HepG2 (cell line): Measurements from ENCODE around the gene TNP2. TPM values are rescaled to one million over a fixed set of nuclear protein-coding genes. Genes with fewer than 3 reads are reported as not detected.

ENCODE experiments used
- ELK4 ChIP-seq: sonication (generic); formaldehyde crosslinking; IDR thresholded peaks from 2 replicates; pipeline ENCODE4 v1.9.0; 2021; ENCODE audit warnings: missing genetic modification reagents, borderline replicate concordance
- NCOA1 ChIP-seq: sonication (generic); formaldehyde crosslinking; IDR thresholded peaks from 2 replicates; pipeline ENCODE4 v1.9.0; 2021; ENCODE audit warnings: missing genetic modification reagents
- NFAT5 ChIP-seq: sonication (generic); formaldehyde crosslinking; IDR thresholded peaks from 2 replicates; pipeline ENCODE4 v1.4.0; 2020; ENCODE audit warnings: missing genetic modification reagents
- RBM39 ChIP-seq: fragments of 200-400 bp; formaldehyde crosslinking; IDR thresholded peaks from one replicate; pipeline ENCODE4 v1.6.1; 2018; ENCODE audit warnings: antibody characterized with exemption, mild to moderate bottlenecking, low read depth, low read length; ENCODE audit not compliant: poor library complexity, severe bottlenecking
- SPEN ChIP-seq: sonication (generic); formaldehyde crosslinking; IDR thresholded peaks from 2 replicates; pipeline ENCODE4 v1.5.1; 2020; ENCODE audit warnings: low read depth, mild to moderate bottlenecking, missing genetic modification reagents
- TEAD3 ChIP-seq: optimal IDR thresholded peaks from 2 replicates; pipeline ENCODE3; 2016; ENCODE audit warnings: borderline replicate concordance
- TRIM24 ChIP-seq: sonication (generic); formaldehyde crosslinking; IDR thresholded peaks from 2 replicates; pipeline ENCODE4 v1.8.0; 2022; ENCODE audit warnings: mild to moderate bottlenecking, missing genetic modification reagents
- ZBTB40 ChIP-seq, 2 experiments: fragments of 450-650 bp in 1 of 2; sonication (generic) in 1 of 2; formaldehyde crosslinking in 1 of 2; IDR thresholded peaks; 2 replicates each; pipeline versions ENCODE4 v1.6.1 to v1.8.0; 2016 to 2022; ENCODE audit warnings: antibody characterized with exemption in 1 of 2, mild to moderate bottlenecking in 1 of 2, missing genetic modification reagents in 1 of 2
- ZNF234 ChIP-seq: sonication (generic); formaldehyde crosslinking; conservative IDR thresholded peaks from 2 replicates; pipeline ENCODE4 v1.5.1; 2020; ENCODE audit warnings: mild to moderate bottlenecking, missing genetic modification reagents
- ZNF275 ChIP-seq: sonication (generic); formaldehyde crosslinking; IDR thresholded peaks from 2 replicates; pipeline ENCODE4 v1.8.0; 2022; ENCODE audit warnings: missing genetic modification reagents, mild to moderate bottlenecking, inconsistent platforms, borderline replicate concordance
- ZNF367 ChIP-seq: sonication (generic); formaldehyde crosslinking; IDR thresholded peaks from 2 replicates; pipeline ENCODE4 v1.4.0; 2020; ENCODE audit warnings: missing genetic modification reagents, borderline replicate concordance
- ZNF792 ChIP-seq: IDR thresholded peaks from 2 replicates; pipeline ENCODE4 v1.6.1; 2016
- polyA plus RNA-seq, 8 experiments: library from polyadenylated mRNA; depleted of rRNA in 3 of 8; stranded (reverse) in 7 of 8; unstranded in 1 of 8; fragments of >200 nt; fragmentation: Illumina TruSeq in 4 of 8; extraction: Trizol in 4 of 8; gene quantifications; 2 replicates each; pipeline versions ENCODE4 v1.2.1 to v1.2.3, GENCODE V29; 2011 to 2016; ENCODE audit warnings: low read depth in 4 of 8, missing spikeins in 1 of 8, mixed read lengths in 1 of 8; ENCODE audit not compliant: insufficient read depth in 1 of 8
- total RNA-seq, 5 experiments: library from RNA; depleted of rRNA; stranded (reverse); fragments of >200 nt; fragmentation: Illumina TruSeq; extraction: Trizol; gene quantifications; 2 replicates each; pipeline ENCODE4 v1.2.3, GENCODE V29; 2016; ENCODE audit warnings: low read depth in 1 of 5

The TNP2 gene
- total and polyA plus RNA-seq, 2 of the 13 experiments (the other 11 are each of a cell fraction or from before 2014, with no cell fraction given) = not detected

GRCh38 chr16:11273721-11274324 lies 4.7 kb upstream of the TNP2 start (continued):
- TF ChIP-seq ELK4 (CRISPR knock-in tag) (no peak), SPEN (no peak), ZNF367 (no peak), NFAT5 (CRISPR knock-in tag) (no peak), ZNF792 (CRISPR knock-in tag) (no peak), TRIM24 (CRISPR knock-in tag) (no peak), NCOA1 (CRISPR knock-in tag) (no peak), ZBTB40 (IDR thresholded peaks at IDR 0.05) (no peak), ZBTB40 (CRISPR knock-in tag; IDR thresholded peaks at IDR 0.05) (no peak), ZNF275 (CRISPR knock-in tag) (0 out of 2 replicates have a peak, but pooled peaks have one; percentile 42), RBM39 (no peak), ZNF234 (CRISPR knock-in tag) (no peak), TEAD3 (no peak)
